C4-2B (cell line): ENCODE data around the gene FBXL16.

Source experiments
- ZFX ChIP-seq: fragments of 450-650 bp; IDR thresholded peaks from 2 replicates; pipeline ENCODE4 v1.6.1; 2017
- TF ChIP-seq, protein P1 (sequence below): fragments of 450-650 bp; conservative IDR thresholded peaks from 2 replicates; pipeline ENCODE4 v1.5.1; 2017; ENCODE audit warnings: mild to moderate bottlenecking

DNA sequence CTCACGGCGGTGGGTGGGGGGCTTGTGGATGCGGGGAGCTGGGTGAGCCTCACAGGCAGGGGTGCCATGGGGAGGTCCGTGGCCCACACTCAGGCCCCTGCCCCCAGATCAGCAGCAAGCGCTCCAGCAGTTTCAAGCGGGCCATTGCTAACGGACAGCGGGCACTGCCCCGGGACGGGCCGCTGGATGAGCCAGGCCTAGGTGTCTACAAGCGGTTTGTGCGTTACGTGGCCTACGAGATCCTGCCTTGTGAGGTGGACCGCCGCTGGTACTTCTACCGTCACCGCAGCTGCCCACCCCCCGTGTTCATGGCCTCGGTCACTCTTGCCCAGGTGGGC lies 29.1 kb downstream of the FBXL16 start:
- TF ChIP-seq, protein P1, sequence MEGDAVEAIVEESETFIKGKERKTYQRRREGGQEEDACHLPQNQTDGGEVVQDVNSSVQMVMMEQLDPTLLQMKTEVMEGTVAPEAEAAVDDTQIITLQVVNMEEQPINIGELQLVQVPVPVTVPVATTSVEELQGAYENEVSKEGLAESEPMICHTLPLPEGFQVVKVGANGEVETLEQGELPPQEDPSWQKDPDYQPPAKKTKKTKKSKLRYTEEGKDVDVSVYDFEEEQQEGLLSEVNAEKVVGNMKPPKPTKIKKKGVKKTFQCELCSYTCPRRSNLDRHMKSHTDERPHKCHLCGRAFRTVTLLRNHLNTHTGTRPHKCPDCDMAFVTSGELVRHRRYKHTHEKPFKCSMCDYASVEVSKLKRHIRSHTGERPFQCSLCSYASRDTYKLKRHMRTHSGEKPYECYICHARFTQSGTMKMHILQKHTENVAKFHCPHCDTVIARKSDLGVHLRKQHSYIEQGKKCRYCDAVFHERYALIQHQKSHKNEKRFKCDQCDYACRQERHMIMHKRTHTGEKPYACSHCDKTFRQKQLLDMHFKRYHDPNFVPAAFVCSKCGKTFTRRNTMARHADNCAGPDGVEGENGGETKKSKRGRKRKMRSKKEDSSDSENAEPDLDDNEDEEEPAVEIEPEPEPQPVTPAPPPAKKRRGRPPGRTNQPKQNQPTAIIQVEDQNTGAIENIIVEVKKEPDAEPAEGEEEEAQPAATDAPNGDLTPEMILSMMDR = no peak
- no peak for TF ChIP-seq ZFX
